A549 (cell line): ENCODE data around the gene VPS35L. TPM values are rescaled to one million over a fixed set of nuclear protein-coding genes. Genes with fewer than 3 reads are reported as not detected.

Source experiments
- ATAC-seq, 2 experiments: fragments of 200-7000 bp in 1 of 2; fragments of >200 bp in 1 of 2; cut with Nextera tagmentation in 1 of 2; cut with Tn5 transposase in 1 of 2; 3 replicates each; pipeline versions ENCODE4 v1.8.0 to v1.9.1; 2018 to 2020; ENCODE audit warnings: mild to moderate bottlenecking in 1 of 2, moderate library complexity in 1 of 2
- CTCF ChIA-PET: fragments of 300-600 bp; sonication (Branson Sonifier 250); formaldehyde crosslinking; extraction: SDS; loops from one replicate; lab custom pipeline; 2021; ENCODE audit warnings: antibody characterized with exemption, inconsistent platforms; lab: Yijun Ruan, JAX
- POLR2A ChIA-PET: fragments of 350-600 bp; formaldehyde crosslinking; extraction: SDS; loops from one replicate; lab custom pipeline; 2021; ENCODE audit warnings: antibody characterized with exemption, inconsistent platforms; lab: Yijun Ruan, JAX
- DNase-seq, 2 experiments: peaks; one replicate each; pipeline versions ENCODE4 v3.0.0 to v3.0.0-alpha.2; 2011 to 2016; ENCODE audit warnings: low read depth in 1 of 2, low spot score in 1 of 2
- FAIRE-seq: peaks from 2 replicates; lab custom pipeline; 2011; peaks lifted over from hg19 to GRCh38; lab: Jason Lieb, UNC
- H3K27ac ChIP-seq, 2 experiments: fragments of >200 bp; sonication (Bioruptor Twin); formaldehyde crosslinking; 3 replicates each; pipeline ENCODE4 v1.5.1; 2016 to 2017
- H3K4me1 ChIP-seq: fragments of >200 bp; sonication (Bioruptor Twin); formaldehyde crosslinking; 3 replicates; pipeline ENCODE4 v1.6.1; 2016
- H3K4me2 ChIP-seq: fragments of >200 bp; sonication (Bioruptor Twin); formaldehyde crosslinking; 3 replicates; pipeline ENCODE4 v1.6.1; 2016
- H3K4me3 ChIP-seq: fragments of >200 bp; sonication (Bioruptor Twin); formaldehyde crosslinking; 3 replicates; pipeline ENCODE4 v1.5.1; 2016
- H3K9me3 ChIP-seq: fragments of >200 bp; sonication (Bioruptor Twin); formaldehyde crosslinking; 3 replicates; pipeline ENCODE4 v1.6.1; 2016
- CEBPB ChIP-seq, 2 experiments: fragments of >200 bp in 1 of 2; sonication (Bioruptor Twin) in 1 of 2; formaldehyde crosslinking in 1 of 2; IDR thresholded peaks; 2 replicates each; pipeline ENCODE4 v1.6.1; 2012 to 2016
- CHD2 ChIP-seq: fragments of 150-350 bp; IDR thresholded peaks from 2 replicates; pipeline ENCODE4 v1.6.1; 2014; ENCODE audit warnings: low read length; ENCODE audit not compliant: partially characterized antibody
- EHF ChIP-seq: fragments of 250-450 bp; sonication (Bioruptor Pico); IDR thresholded peaks from 2 replicates; pipeline ENCODE4 v1.5.0; 2020; ENCODE audit warnings: mild to moderate bottlenecking
- EP300 ChIP-seq, 2 experiments: fragments of >200 bp; sonication (Bioruptor Twin); formaldehyde crosslinking; IDR thresholded peaks; 2 replicates in 1 of 2; 3 replicates in 1 of 2; pipeline ENCODE4 v1.6.1; 2016 to 2017
- ESRRA ChIP-seq: fragments of 150-350 bp; IDR thresholded peaks from 2 replicates; pipeline ENCODE4 v1.6.1; 2014; ENCODE audit warnings: mild to moderate bottlenecking, low read length, borderline replicate concordance
- FOSL2 ChIP-seq, 2 experiments: fragments of 450-650 bp in 1 of 2; fragments of >200 bp in 1 of 2; sonication (Bioruptor Twin) in 1 of 2; formaldehyde crosslinking; IDR thresholded peaks; 2 replicates each; pipeline versions ENCODE4 v1.5.0 to v1.6.1; 2016 to 2020; ENCODE audit warnings: mild to moderate bottlenecking in 1 of 2, moderate library complexity in 1 of 2
- FOXS1 ChIP-seq: fragments of 250-450 bp; sonication (Bioruptor Pico); IDR thresholded peaks from 2 replicates; pipeline ENCODE4 v1.5.0; 2020; ENCODE audit warnings: mild to moderate bottlenecking, moderate library complexity
- HEYL ChIP-seq: fragments of 250-450 bp; sonication (Bioruptor Pico); IDR thresholded peaks from 2 replicates; pipeline ENCODE4 v1.8.0; 2021; ENCODE audit warnings: mild to moderate bottlenecking, moderate library complexity
- HOXB5 ChIP-seq: fragments of 250-450 bp; sonication (Bioruptor Pico); IDR thresholded peaks from 2 replicates; pipeline ENCODE4 v1.5.0; 2020; ENCODE audit warnings: mild to moderate bottlenecking, moderate library complexity
- JUNB ChIP-seq: fragments of >200 bp; sonication (Bioruptor Twin); formaldehyde crosslinking; IDR thresholded peaks from 2 replicates; pipeline ENCODE4 v1.6.1; 2016
- KDM5A ChIP-seq: fragments of 200-600 bp; sonication (generic); IDR thresholded peaks from 2 replicates; pipeline ENCODE4 v1.6.1; 2016; ENCODE audit warnings: antibody characterized with exemption, mild to moderate bottlenecking
- MYC ChIP-seq: IDR thresholded peaks from 2 replicates; pipeline ENCODE4 v1.6.1; 2012; ENCODE audit warnings: mild to moderate bottlenecking, inconsistent platforms, low read length, improper control_type of control experiment, borderline replicate concordance
- NFE2L2 ChIP-seq: fragments of 150-350 bp; conservative IDR thresholded peaks from 2 replicates; pipeline ENCODE4 v1.6.1; 2014; ENCODE audit warnings: low read length
- POLR2AphosphoS2 ChIP-seq: conservative IDR thresholded peaks from 2 replicates; pipeline ENCODE4 v1.6.1; 2012; ENCODE audit warnings: low read length, improper control_type of control experiment, inconsistent platforms
- RCOR1 ChIP-seq: fragments of 150-350 bp; IDR thresholded peaks from 2 replicates; pipeline ENCODE4 v1.6.1; 2014; ENCODE audit warnings: antibody characterized with exemption, low read length, low read depth
- SMC3 ChIP-seq: fragments of >200 bp; sonication (Bioruptor Twin); formaldehyde crosslinking; IDR thresholded peaks from 3 replicates; pipeline ENCODE4 v1.6.1; 2018; ENCODE audit warnings: inconsistent platforms
- ZC3H11A ChIP-seq: fragments of 450-650 bp; IDR thresholded peaks from 2 replicates; pipeline ENCODE4 v1.6.1; 2014; ENCODE audit warnings: antibody characterized with exemption, mild to moderate bottlenecking
- WGBS: methylation state at CpG from one replicate; pipeline ENCODE4 v1.1.6; 2017; ENCODE audit errors: missing lambda C conversion rate; 5-methylcytosine and 5-hydroxymethylcytosine counted together
- polyA plus RNA-seq, 4 experiments: library from polyadenylated mRNA; depleted of rRNA in 3 of 4; stranded (reverse); fragments of >200 nt; fragmentation: RNase III in 1 of 4; extraction: RNeasy Plus Mini Kit Qiagen cat#74134 plus additional on column Dnase treatment in 1 of 4; gene quantifications; 2 replicates in 3 of 4; 3 replicates in 1 of 4; pipeline ENCODE4 v1.2.3, GENCODE V29; 2011 to 2017
- TF ChIP-seq, protein P1 (sequence below): fragments of >200 bp; sonication (Bioruptor Twin); formaldehyde crosslinking; IDR thresholded peaks from 3 replicates; pipeline ENCODE4 v1.5.1; 2016
- TF ChIP-seq, protein P2 (sequence below): fragments of 450-650 bp; IDR thresholded peaks from 2 replicates; pipeline ENCODE4 v1.6.1; 2014; ENCODE audit warnings: antibody characterized with exemption
- TF ChIP-seq, protein P3 (sequence below): IDR thresholded peaks from 2 replicates; pipeline ENCODE4 v1.6.1; 2012; ENCODE audit warnings: low read depth, borderline replicate concordance
- TF ChIP-seq, protein P4 (sequence below): fragments of 150-350 bp; IDR thresholded peaks from 2 replicates; pipeline ENCODE4 v1.6.1; 2014; ENCODE audit warnings: low read depth, mild to moderate bottlenecking, low read length

The VPS35L gene
- polyA plus RNA-seq, 2 of the 4 experiments (the other 2 are of a cell fraction), result 38.4 to 47.7 TPM

DNA sequence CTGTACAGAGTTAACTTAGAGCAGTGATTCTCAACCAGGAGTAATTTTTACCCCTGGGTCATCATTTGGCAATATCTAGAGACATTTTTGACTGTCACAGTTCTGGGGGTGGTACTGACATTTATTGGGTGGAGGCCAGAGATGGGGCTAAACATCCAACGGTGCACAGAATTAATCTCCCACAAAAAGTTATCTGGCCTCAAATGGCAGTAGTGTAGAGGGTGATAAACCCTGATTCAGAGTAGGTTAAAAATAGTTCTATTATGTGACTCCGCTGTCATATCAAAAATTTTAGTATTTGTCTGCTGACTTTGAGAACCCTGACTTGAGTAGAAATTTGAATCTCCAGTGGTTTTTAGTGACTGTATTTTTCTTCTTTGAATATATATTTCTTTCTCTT lies 19.1 kb downstream of the VPS35L start (continued):
- TF ChIP-seq, protein P1, sequence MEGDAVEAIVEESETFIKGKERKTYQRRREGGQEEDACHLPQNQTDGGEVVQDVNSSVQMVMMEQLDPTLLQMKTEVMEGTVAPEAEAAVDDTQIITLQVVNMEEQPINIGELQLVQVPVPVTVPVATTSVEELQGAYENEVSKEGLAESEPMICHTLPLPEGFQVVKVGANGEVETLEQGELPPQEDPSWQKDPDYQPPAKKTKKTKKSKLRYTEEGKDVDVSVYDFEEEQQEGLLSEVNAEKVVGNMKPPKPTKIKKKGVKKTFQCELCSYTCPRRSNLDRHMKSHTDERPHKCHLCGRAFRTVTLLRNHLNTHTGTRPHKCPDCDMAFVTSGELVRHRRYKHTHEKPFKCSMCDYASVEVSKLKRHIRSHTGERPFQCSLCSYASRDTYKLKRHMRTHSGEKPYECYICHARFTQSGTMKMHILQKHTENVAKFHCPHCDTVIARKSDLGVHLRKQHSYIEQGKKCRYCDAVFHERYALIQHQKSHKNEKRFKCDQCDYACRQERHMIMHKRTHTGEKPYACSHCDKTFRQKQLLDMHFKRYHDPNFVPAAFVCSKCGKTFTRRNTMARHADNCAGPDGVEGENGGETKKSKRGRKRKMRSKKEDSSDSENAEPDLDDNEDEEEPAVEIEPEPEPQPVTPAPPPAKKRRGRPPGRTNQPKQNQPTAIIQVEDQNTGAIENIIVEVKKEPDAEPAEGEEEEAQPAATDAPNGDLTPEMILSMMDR, result no peak
- TF ChIP-seq HEYL (no peak), FOXS1 (CRISPR knock-in tag) (no peak)

DNA sequence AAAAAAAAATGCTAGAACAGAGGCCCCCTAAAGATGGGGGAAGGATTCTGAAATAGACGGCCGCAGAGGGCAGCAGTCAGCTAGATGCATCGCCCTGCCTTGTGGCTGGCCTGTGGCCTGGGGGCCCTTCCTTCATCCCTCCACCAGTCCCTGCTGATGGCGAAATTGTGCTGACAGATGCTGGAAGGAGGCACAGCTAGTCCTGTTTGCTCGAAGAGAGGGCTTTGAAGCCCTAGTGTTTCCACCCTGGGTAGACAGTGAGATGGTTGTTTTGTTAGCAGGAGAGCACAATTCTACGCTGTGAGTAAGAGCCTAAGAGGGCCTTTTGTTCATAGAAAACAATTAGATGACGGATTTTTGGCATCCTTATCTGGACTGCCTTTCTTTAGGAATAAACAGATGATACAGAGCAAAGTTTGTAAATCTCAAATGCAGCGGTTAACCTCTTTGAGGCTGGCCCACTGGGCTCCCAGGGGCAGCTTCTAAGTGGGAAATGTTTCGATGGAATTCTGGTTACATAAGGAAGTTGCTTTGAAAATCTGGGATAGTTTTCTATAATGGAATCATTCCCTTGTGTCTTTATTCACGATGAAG lies 23.0 kb downstream of the VPS35L start:
- FAIRE-seq (no peak), DNase-seq (no peak), ATAC-seq (no peak)
- no peak overlapping the region for H3K4me2 ChIP-seq
- H3K4me3 ChIP-seq, result no peak overlapping the region
- H3K9me3 ChIP-seq, result 0 out of 3 replicates have a peak, but pooled peaks cover 5% of the 10 kb centered on the region
- no peak for TF ChIP-seq EHF
- TF ChIP-seq ESRRA, result no peak
- TF ChIP-seq, protein P2, sequence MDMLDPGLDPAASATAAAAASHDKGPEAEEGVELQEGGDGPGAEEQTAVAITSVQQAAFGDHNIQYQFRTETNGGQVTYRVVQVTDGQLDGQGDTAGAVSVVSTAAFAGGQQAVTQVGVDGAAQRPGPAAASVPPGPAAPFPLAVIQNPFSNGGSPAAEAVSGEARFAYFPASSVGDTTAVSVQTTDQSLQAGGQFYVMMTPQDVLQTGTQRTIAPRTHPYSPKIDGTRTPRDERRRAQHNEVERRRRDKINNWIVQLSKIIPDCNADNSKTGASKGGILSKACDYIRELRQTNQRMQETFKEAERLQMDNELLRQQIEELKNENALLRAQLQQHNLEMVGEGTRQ, result no peak
- TF ChIP-seq SMC3, result no peak
- TF ChIP-seq MYC, result no peak
- TF ChIP-seq FOSL2 (IDR thresholded peaks at IDR 0.05), result no peak
- TF ChIP-seq FOSL2 (CRISPR knock-in tag; IDR thresholded peaks at IDR 0.05), result no peak
- TF ChIP-seq, protein P3, sequence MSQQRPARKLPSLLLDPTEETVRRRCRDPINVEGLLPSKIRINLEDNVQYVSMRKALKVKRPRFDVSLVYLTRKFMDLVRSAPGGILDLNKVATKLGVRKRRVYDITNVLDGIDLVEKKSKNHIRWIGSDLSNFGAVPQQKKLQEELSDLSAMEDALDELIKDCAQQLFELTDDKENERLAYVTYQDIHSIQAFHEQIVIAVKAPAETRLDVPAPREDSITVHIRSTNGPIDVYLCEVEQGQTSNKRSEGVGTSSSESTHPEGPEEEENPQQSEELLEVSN, result no peak
- no peak for TF ChIP-seq HOXB5
- TF ChIP-seq NFE2L2, result no peak
- TF ChIP-seq KDM5A, result no peak
- TF ChIP-seq, protein P4, sequence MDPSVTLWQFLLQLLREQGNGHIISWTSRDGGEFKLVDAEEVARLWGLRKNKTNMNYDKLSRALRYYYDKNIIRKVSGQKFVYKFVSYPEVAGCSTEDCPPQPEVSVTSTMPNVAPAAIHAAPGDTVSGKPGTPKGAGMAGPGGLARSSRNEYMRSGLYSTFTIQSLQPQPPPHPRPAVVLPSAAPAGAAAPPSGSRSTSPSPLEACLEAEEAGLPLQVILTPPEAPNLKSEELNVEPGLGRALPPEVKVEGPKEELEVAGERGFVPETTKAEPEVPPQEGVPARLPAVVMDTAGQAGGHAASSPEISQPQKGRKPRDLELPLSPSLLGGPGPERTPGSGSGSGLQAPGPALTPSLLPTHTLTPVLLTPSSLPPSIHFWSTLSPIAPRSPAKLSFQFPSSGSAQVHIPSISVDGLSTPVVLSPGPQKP, result no peak
- no peak for TF ChIP-seq JUNB
- no peak for TF ChIP-seq CEBPB (IDR thresholded peaks at IDR 0.05)
- no peak for TF ChIP-seq EP300 (IDR thresholded peaks at IDR 0.05)
- TF ChIP-seq POLR2AphosphoS2, result no peak
- TF ChIP-seq ZC3H11A, result no peak
- TF ChIP-seq RCOR1, result no peak
- TF ChIP-seq CHD2, result no peak
- H3K4me1 ChIP-seq, result no peaks in the 10 kb centered on the region
- POLR2A ChIA-PET, result no interaction called here
- 88% methylated on average over 10 of the region's 10 CpGs for WGBS
- H3K27ac ChIP-seq, result no peak overlapping the region
- CTCF ChIA-PET, result interaction anchor here (1.4 to 2.0 kb wide), 2 partner anchors 13 to 24 kb away, joined by 3 to 6 read pairs; partner anchors contain the start of gene VPS35L
